K562 (cell line): ENCODE measurements around the gene FOXR1. TPM values are rescaled to one million over a fixed set of nuclear protein-coding genes. Genes with fewer than 3 reads are reported as not detected.

Experiments
- CBX3 ChIP-seq, 2 experiments: IDR thresholded peaks; 1 replicate in 1 of 2; 2 replicates in 1 of 2; pipeline ENCODE4 v1.6.1; 2012; ENCODE audit warnings: inconsistent platforms in 2 of 2, low read length in 2 of 2, borderline replicate concordance in 1 of 2, control low read depth in 1 of 2
- CHCHD3 ChIP-seq: fragments of 250-450 bp; sonication (Bioruptor Pico); IDR thresholded peaks from 2 replicates; pipeline ENCODE4 v2.1.2; 2022; ENCODE audit warnings: mild to moderate bottlenecking
- CREB1 ChIP-seq, 2 experiments: sonication (generic) in 1 of 2; formaldehyde crosslinking in 1 of 2; IDR thresholded peaks; 2 replicates each; pipeline versions ENCODE4 v1.6.1 to v1.8.0; 2012 to 2022; ENCODE audit warnings: inconsistent platforms in 1 of 2, mild to moderate bottlenecking in 1 of 2, missing genetic modification reagents in 1 of 2, moderate library complexity in 1 of 2
- ESRRA ChIP-seq: fragments of 450-650 bp; IDR thresholded peaks from 2 replicates; pipeline ENCODE4 v1.6.1; 2014; ENCODE audit warnings: low read depth, mild to moderate bottlenecking, moderate library complexity, borderline replicate concordance
- FOXA1 ChIP-seq: fragments of 450-650 bp; IDR thresholded peaks from 2 replicates; pipeline ENCODE4 v1.6.1; 2016; ENCODE audit warnings: mild to moderate bottlenecking, borderline replicate concordance
- FOXP1 ChIP-seq: sonication (generic); formaldehyde crosslinking; IDR thresholded peaks from 2 replicates; pipeline ENCODE4 v1.8.0; 2022; ENCODE audit warnings: mild to moderate bottlenecking, missing genetic modification reagents
- GTF2A2 ChIP-seq: IDR thresholded peaks from 2 replicates; pipeline ENCODE4 v1.6.1; 2016; ENCODE audit warnings: mild to moderate bottlenecking, missing genetic modification characterization, missing compliant biosample characterization
- IRF2 ChIP-seq: sonication (generic); formaldehyde crosslinking; IDR thresholded peaks from 2 replicates; pipeline ENCODE4 v1.8.1; 2022; ENCODE audit warnings: mild to moderate bottlenecking, missing genetic modification reagents
- KAT8 ChIP-seq: fragments of 450-650 bp; IDR thresholded peaks from 2 replicates; pipeline ENCODE4 v1.6.1; 2016; ENCODE audit warnings: low read depth, mild to moderate bottlenecking
- KHSRP ChIP-seq: fragments of 450-650 bp; IDR thresholded peaks from 2 replicates; pipeline ENCODE4 v1.6.1; 2017
- LCOR ChIP-seq: sonication (generic); formaldehyde crosslinking; IDR thresholded peaks from 2 replicates; pipeline ENCODE4 v1.8.0; 2022; ENCODE audit warnings: mild to moderate bottlenecking, missing genetic modification reagents
- MTF1 ChIP-seq: fragments of 250-450 bp; sonication (Bioruptor Pico); IDR thresholded peaks from 2 replicates; pipeline ENCODE4 v1.9.0; 2021; ENCODE audit warnings: moderate library complexity, mild to moderate bottlenecking, inconsistent platforms, borderline replicate concordance
- MYNN ChIP-seq, 2 experiments: sonication (generic); formaldehyde crosslinking in 1 of 2; IDR thresholded peaks; 2 replicates each; pipeline versions ENCODE4 v1.5.0 to v1.6.1; 2016 to 2020; ENCODE audit warnings: antibody characterized with exemption in 1 of 2, missing genetic modification reagents in 1 of 2
- NFE2L1 ChIP-seq: fragments of 450-650 bp; IDR thresholded peaks from 2 replicates; pipeline ENCODE4 v1.6.1; 2016; ENCODE audit warnings: missing genetic modification characterization, low read depth, mild to moderate bottlenecking, missing compliant biosample characterization, moderate library complexity, borderline replicate concordance
- PML ChIP-seq: IDR thresholded peaks from 2 replicates; pipeline ENCODE4 v1.6.1; 2012; ENCODE audit warnings: low read length, inconsistent platforms
- RBM22 ChIP-seq: fragments of 200-400 bp; formaldehyde crosslinking; IDR thresholded peaks from 2 replicates; pipeline ENCODE4 v1.6.1; 2018; ENCODE audit warnings: low read length, low read depth; ENCODE audit not compliant: poor library complexity, severe bottlenecking
- SNRNP70 ChIP-seq: fragments of 200-400 bp; formaldehyde crosslinking; optimal IDR thresholded peaks from 2 replicates; pipeline ENCODE3; 2017; ENCODE audit warnings: low read depth, low read length
- WHSC1 ChIP-seq: IDR thresholded peaks from one replicate; pipeline ENCODE4 v1.6.1; 2012; ENCODE audit warnings: low read length, control low read depth, inconsistent platforms
- ZC3H4 ChIP-seq: sonication (generic); formaldehyde crosslinking; IDR thresholded peaks from 2 replicates; pipeline ENCODE4 v1.9.0; 2021; ENCODE audit warnings: missing genetic modification reagents, borderline replicate concordance
- ZNF175 ChIP-seq: fragments of 200-800 bp; sonication (Bioruptor generic); IDR thresholded peaks from 2 replicates; pipeline ENCODE4 v1.6.1; 2016; ENCODE audit warnings: low read depth, mild to moderate bottlenecking, missing genetic modification characterization, missing compliant biosample characterization
- polyA plus RNA-seq, 8 experiments: library from polyadenylated mRNA; depleted of rRNA in 4 of 8; stranded (reverse) in 5 of 8; unstranded in 3 of 8; fragments of >200 nt; fragmentation: Nextera tagmentation in 2 of 8; fragmentation: Illumina TruSeq in 1 of 8; extraction: Ambion mirVana in 2 of 8; extraction: Trizol in 1 of 8; gene quantifications; 2 replicates each; pipeline versions ENCODE4 v1.2.1 to v1.2.3, GENCODE V29; 2011 to 2014; ENCODE audit warnings: inconsistent platforms in 1 of 8, missing spikeins in 1 of 8
- total RNA-seq, 7 experiments: library from RNA; depleted of rRNA in 6 of 7; stranded (reverse); fragments of >200 nt in 6 of 7; fragmentation: Illumina TruSeq in 2 of 7; extraction: Trizol in 2 of 7; gene quantifications; 2 replicates each; pipeline versions ENCODE4 v1.2.1 to v1.2.3, GENCODE V29; 2011 to 2021; ENCODE audit warnings: low replicate concordance in 1 of 7
- TF ChIP-seq, protein P1 (sequence below): sonication (generic); formaldehyde crosslinking; IDR thresholded peaks from 2 replicates; pipeline ENCODE4 v1.8.0; 2022; ENCODE audit warnings: mild to moderate bottlenecking, missing genetic modification reagents
- TF ChIP-seq, protein P2 (sequence below): fragments of 450-650 bp; IDR thresholded peaks from 2 replicates; pipeline ENCODE4 v1.6.1; 2016; ENCODE audit warnings: missing biosample characterization, missing genetic modification characterization
- TF ChIP-seq, protein P3 (sequence below): fragments of 250-450 bp; sonication (Bioruptor Pico); IDR thresholded peaks from 2 replicates; pipeline ENCODE4 v1.5.0; 2021
- TF ChIP-seq, protein P4 (sequence below), 3 experiments: fragments of 200-800 bp in 1 of 3; sonication (Bioruptor generic) in 1 of 3; sonication (generic) in 1 of 3; formaldehyde crosslinking in 1 of 3; IDR thresholded peaks; 2 replicates each; pipeline versions ENCODE4 v1.6.1 to v1.8.0; 2016 to 2022; ENCODE audit warnings: mild to moderate bottlenecking in 2 of 3, missing compliant biosample characterization in 2 of 3, missing genetic modification characterization in 2 of 3, missing genetic modification reagents in 1 of 3

The FOXR1 gene
- total and polyA plus RNA-seq, 9 of the 15 experiments (the other 6 are each of a cell fraction or from before 2014, with no cell fraction given) = not detected

GRCh38 chr11:118930094-118930712, 41.4 kb upstream of the FOXR1 start (continued):
- TF ChIP-seq IRF2 (no peak), ZNF175 (CRISPR knock-in tag) (no peak), KHSRP (no peak), SNRNP70 (no peak), RBM22 (no peak), NFE2L1 (no peak), FOXP1 (0 out of 2 replicates have a peak, but pooled peaks have one; percentile 31), CHCHD3 (no peak), MYNN (IDR thresholded peaks at IDR 0.05) (0 out of 2 replicates have a peak, but pooled peaks have one; percentile 53), MYNN (CRISPR knock-in tag; IDR thresholded peaks at IDR 0.05) (no peak), GTF2A2 (tag) (no peak), PML (0 out of 2 replicates have a peak, but pooled peaks have one; percentile 22), ZC3H4 (CRISPR knock-in tag) (no peak), MTF1 (CRISPR knock-in tag) (no peak), CREB1 (IDR thresholded peaks at IDR 0.05) (0 out of 2 replicates have a peak, but pooled peaks have one; percentile 8), CREB1 (CRISPR knock-in tag; IDR thresholded peaks at IDR 0.05) (no peak), ESRRA (peak; percentile 88), LCOR (CRISPR knock-in tag) (peak; percentile 36; the same call in 1 of the 2 replicates), CBX3 (IDR thresholded peaks at IDR 0.05; ENCODE audit: borderline replicate concordance in 1 of 2, low read length in 2 of 2) (peak in 1 of 2 experiments; percentile 62; a peak in 1 of 3 replicates), WHSC1 (no peak), FOXA1 (no peak), KAT8 (no peak)
- TF ChIP-seq, protein P1, sequence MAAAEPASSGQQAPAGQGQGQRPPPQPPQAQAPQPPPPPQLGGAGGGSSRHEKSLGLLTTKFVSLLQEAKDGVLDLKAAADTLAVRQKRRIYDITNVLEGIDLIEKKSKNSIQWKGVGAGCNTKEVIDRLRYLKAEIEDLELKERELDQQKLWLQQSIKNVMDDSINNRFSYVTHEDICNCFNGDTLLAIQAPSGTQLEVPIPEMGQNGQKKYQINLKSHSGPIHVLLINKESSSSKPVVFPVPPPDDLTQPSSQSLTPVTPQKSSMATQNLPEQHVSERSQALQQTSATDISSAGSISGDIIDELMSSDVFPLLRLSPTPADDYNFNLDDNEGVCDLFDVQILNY = no peak
- TF ChIP-seq, protein P2, sequence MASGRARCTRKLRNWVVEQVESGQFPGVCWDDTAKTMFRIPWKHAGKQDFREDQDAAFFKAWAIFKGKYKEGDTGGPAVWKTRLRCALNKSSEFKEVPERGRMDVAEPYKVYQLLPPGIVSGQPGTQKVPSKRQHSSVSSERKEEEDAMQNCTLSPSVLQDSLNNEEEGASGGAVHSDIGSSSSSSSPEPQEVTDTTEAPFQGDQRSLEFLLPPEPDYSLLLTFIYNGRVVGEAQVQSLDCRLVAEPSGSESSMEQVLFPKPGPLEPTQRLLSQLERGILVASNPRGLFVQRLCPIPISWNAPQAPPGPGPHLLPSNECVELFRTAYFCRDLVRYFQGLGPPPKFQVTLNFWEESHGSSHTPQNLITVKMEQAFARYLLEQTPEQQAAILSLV (tag) = no peak
- TF ChIP-seq, protein P3, sequence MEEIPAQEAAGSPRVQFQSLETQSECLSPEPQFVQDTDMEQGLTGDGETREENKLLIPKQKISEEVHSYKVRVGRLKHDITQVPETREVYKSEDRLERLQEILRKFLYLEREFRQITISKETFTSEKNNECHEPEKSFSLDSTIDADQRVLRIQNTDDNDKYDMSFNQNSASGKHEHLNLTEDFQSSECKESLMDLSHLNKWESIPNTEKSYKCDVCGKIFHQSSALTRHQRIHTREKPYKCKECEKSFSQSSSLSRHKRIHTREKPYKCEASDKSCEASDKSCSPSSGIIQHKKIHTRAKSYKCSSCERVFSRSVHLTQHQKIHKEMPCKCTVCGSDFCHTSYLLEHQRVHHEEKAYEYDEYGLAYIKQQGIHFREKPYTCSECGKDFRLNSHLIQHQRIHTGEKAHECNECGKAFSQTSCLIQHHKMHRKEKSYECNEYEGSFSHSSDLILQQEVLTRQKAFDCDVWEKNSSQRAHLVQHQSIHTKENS (CRISPR knock-in tag) = no peak
- TF ChIP-seq, protein P4, sequence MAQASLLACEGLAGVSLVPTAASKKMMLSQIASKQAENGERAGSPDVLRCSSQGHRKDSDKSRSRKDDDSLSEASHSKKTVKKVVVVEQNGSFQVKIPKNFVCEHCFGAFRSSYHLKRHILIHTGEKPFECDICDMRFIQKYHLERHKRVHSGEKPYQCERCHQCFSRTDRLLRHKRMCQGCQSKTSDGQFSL (CRISPR knock-in tag; IDR thresholded peaks at IDR 0.05) = no peak
- TF ChIP-seq, protein P4 (tag; IDR thresholded peaks at IDR 0.05) = no peak
